CD4-positive, alpha-beta T cell treated with Interleukin-17A for 1 hour (primary cell): ENCODE measurements around the gene SMS.

Source experiments
- DNase-seq: peaks from one replicate; pipeline ENCODE4 v3.0.0-alpha.2; 2020

The SMS gene

DNA sequence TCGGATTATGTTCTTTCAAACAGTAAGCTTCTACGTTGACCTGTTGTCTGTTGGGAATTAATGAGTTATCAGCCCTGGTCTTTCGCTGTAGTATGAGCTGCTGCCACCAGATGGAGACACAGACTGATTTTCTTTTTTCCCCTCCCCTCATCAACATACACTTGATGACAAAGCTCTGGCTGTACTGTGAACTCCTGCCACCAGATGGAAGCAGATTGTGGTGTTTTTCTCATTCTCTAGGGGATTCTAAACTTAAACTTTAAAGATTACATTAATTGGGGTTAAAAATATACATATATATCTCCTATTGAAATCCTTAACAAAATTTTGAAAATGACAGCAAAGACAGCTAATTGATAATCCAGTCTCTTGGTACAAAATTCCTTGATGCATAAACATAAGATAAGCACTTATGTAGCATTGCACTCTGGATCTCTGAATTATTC is 44.8 kb downstream of the SMS start:
- peak; percentile 81 for DNase-seq

DNA sequence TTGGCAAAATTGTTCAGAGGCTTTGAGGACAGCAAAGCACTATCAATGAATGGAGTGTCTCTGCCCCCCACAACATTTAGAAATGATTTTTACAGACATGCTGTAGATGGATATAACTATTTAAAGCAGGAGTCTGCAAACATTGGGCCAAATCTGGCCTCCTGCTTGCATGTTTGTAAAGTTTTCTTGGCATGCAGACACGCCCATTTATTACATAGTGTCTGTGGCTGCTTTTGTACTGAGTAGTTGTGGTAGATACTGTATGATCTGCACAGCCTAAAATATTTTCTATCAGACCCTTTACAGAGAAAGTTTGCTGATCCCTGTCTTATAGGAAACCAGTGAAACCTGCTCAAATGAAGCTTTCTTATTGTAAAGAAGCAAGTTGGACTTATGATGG is 46.1 kb downstream of the SMS start:
- no peak for DNase-seq

DNA sequence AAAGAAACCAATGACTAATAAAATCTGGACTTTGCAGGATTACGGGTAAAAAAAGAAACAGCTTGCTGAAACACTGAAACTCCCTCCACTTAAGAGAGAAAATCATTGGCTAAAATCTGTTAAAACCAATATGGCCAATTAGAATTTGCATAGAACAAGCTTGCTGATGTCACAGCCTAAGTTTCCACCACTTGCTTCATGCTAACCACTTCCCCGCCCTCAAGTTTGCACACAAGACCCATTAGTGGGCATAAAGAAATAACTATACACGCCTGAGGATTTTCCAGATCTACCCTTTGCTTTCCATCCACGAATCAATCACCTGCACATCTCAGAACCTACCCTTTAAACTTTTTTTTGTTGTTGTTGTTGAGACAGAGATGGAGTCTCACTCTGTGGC is 48.9 kb downstream of the SMS start:
- no peak for DNase-seq

DNA sequence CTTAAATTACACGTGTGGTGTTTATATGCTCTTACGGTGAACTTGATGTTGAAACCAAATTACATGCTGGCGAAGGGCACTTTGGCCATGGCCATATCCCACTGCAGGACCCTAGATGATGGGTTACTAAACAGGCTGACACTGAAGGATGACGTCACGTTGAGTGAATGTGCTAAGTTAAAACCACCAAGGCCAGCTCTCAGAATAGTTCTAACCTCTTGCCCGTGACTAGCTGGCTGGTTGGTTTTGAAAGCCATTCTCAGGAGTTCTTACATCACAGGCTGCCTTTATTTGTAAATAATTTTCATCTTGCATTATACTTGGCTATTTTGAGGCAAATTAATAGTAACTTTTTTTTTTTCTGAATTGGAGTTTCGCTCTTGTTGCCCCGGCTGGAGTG is 50.3 kb downstream of the SMS start:
- DNase-seq, result no peak

DNA sequence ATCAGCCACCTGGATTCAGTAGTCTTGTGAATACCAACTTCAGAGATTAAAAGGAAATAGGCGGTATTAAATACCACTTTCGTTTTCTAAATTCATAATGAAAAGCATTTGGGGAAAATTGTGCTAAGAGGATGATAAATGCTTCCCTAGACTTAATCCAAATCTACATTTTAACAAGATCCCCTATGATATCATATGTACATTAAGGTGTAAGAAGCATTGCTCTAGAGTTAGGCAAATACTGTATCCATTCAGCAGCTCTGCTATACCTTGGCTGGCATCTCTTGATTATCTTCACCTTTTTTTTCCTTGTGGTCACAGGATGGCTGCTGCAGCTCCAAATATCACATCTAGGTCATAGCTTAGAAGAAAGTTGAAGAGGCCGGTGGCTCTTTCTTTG is 51.0 kb downstream of the SMS start:
- no peak for DNase-seq

DNA sequence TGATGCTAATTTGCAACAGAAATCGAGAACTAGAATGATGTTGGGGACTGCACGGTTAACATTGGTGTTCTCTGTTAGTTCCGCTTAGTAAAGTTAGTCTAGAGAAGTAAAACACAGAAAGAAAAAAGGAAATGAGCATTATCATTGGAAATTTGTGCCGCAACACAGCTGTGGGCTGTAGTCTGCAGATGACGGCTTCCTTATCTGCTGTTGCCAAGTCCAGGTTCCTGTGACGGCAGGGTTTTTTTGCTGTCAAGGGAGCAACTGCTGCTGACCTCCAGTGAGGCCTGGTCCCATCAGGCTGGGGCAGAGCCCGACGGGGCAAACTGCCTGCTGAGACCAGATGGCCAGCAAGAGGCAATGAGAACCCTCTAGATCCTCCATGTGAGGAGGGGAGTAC is 52.8 kb downstream of the SMS start:
- no peak for DNase-seq

DNA sequence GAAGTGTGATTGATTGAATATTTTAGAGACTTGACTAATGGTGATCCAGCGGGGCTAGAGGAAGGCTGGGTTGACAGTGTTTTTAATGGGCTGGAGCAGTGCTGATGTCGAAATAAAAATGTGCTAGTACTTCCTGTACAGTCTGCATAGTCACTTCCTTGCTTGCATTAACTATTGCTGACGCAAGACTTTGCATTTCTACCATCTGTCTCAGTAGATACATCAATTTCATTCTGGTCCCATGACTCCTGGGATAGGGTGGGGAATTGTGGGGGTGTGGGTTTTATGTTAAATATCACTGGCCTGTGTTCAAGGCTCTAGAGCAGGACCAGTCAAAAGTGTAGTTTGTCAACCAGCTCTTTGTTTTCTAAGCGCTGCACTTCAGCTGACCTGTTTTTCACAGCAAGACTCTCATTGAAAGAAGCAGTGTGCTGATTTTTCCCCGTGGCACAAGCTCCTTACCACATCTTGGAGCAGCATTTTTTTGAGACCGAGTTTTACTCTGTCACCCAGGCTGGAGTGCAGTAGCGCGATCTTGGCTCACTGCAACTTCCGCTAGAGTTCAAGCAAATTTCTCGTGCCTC is 56.5 kb downstream of the SMS start:
- no peak for DNase-seq

DNA sequence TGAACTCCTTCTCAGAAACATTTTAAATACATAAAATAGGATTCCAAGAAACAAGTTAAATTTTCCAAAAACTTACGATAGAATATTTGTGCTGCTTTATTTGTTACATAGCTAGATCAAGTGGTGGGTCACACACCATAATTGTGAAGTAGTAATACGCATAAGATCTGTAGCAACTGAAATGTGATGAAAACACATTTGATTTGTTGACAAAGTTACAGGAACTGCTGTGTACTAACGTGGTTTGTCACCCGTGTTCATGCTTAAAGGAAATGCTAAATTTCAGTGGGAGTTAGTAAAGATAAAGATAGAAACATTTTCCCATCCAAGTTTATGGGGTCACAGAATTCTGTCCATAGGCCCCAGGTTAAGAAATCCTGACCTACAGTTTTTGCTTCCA is 57.5 kb downstream of the SMS start:
- no peak for DNase-seq

DNA sequence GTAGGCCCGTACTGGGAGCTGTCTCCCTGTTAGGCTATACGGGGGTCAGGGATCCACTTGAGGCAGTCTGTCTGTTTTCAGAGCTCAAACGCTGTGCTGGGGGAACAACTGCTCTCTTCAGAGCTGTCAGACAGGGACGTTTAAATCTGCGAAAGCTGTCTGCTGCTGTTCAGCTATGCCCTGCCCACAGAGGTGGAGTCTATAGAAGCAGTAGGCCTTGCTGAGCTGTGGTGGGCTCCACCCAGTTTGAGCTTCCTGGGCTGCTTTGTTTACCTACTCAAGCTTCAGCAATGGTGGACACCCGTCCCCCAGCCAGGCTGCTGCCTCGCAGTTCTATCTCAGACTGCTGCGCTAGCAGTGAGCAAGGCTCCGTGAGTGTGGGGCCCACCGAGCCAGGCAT is 64.4 kb downstream of the SMS start:
- no peak for DNase-seq

DNA sequence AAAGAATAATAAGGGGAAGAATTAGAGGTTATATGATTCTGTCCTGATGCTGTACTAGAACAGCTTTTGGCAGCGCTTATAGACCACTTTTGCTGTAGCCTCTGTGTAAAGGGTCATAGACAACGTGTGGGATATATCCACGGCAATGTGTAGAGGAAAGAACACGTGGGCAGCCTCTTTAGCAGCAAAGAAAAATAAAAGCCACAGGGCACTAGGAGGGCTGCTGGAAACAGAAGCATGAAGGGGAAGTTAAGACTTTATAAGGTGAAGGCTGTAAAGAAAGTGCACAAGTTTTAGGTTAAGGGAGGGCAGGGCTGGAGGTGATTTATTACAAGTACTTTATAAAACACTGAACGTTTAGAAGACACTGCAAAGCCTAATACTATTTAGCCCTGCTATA is 71.5 kb downstream of the SMS start:
- no peak for DNase-seq

DNA sequence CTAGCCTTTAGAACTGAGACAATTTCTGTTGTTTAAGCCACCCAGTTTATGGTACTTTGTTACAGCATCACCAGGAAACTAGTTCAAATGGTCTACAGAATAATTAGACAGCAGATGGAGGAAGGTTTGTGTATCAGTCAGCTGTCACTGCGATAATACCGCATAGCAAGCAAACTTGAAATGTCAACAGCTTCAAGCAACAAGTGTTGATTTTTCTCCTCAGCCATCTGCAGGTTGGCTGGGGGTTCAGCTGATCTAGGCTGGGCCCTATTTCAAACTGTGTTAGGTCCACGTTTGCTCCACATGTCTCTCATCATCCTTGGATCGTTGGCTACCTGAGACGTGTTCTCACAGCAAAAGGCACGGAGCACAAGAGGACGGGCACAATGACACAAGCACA is 72.4 kb downstream of the SMS start:
- DNase-seq, result no peak

DNA sequence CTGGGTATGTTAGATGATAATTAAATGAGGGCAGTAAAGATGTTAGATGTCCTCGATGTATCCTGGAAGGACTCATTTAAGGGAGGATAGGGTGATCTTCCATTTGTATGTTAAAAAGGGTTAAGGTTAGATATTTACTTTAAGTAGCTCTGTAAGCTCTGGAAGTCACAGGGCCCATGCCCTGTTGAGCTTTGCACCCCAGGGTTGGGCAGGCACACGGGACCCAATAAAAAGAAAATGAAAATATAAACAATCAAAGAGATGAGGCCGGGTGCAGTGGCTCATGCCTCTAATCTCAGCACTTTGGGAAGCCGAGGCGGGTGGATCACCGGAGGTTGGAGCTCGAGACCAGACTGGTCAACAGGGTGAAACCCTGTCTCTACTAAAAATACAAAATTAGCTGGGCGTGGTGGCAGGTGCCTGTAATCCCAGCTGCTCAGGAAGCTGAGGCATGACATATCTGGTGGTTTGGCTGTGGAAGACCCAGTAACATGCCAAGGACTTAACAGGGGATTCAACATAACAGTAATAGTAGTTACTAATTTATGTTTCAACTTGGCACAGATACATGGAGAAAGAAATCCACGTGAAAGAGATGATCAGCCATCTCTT is 74.7 kb downstream of the SMS start:
- no peak for DNase-seq

DNA sequence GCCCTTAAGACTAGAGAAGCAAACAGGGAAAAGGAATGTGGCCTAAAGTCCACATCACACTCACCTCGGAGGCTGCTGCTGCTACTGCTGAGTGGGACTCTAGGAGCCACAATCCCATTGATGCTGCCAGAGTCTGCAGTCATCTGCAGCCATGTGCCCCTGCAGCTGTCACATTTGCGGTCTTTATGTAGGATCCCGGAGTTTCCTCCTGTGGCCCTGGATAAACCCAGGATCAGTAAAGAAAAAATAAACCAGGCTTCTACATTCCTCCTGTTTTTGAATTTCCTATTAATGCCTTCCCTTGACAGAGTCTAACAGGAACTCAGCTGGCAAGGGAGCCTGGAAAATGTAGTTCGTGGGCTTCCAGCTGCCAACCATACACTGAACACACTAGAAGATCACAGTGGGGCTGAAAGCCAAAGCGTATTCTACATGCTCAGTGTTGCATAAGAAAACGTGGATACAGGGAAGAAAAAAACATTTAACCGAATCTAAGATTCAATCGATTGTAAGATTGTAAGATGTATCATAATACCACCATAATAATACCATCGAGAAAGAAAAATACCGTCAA is 81.3 kb downstream of the SMS start:
- DNase-seq, result no peak

DNA sequence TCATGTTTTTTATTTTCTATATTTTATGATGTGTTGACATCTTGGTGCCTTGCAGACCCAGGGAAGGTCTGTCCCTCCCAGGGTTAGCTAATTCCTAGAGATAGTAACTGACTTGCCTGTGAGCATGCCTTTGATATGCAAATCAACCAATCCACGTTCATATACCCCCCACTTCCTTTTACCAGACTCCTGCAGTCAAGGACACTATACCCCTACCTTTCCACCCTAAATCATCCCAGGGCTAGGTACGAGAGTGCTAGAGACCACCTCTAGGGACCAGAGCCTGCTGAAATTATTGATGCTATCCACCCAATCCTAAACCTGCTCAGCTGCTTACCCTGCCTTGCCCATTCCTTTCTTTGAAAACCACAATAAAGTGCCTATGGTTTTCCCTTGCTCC is 84.1 kb downstream of the SMS start:
- no peak for DNase-seq

DNA sequence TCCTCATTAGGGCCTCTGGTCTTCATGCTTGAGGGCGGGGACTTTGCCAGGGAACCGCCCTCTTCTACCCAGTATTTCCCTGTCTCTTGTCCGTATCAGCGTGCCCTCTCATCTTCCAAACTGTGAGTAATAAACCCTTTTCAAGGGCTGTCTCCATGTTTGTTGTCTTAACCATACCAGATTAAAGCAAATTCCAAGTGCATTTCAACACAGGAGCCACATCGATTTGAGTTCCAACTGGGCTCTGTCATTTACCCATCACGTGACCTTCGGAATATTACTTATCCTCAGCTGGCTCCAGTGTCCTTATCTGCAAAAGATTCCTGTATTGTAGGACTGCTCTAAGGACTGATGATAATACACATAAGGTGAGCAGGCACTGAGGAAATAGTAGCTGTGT is 85.2 kb downstream of the SMS start:
- no peak for DNase-seq

DNA sequence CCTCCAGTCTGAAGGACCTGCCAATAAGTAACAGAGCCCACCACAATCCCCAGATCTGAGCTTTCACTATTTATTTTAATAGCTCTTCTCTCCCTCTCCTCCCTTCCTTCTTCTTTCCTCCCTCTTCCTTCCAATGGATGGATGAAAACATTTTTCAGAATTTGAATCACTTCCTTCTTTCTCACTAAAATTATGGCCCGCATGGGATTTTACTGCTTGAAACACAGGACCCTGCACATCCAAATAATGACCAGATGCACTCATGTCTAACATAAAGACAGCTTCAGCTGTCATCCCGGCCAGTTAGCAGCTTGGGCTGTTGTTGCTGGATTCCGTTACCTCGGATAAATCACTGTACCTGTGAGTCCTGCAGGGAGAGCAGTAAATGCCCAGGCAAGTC is 86.2 kb downstream of the SMS start:
- DNase-seq, result no peak

DNA sequence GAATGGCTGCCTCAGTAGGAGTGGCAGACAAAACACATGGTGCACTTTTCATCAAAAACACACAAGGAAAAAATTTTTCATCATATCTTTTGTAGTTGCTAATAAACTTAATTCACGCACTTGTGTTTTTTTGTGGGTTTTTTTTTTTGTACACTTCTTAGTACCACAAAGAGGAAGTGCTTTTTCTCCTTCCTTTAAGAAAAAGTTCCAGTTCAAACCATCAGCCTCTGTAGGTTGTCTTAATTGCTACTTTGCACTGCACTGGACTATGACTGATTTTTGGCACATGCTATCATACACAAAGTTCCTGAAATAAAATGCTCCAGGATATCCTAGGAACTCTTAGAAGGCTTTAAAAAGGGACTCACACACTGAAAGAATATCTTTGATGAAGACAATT is 91.6 kb downstream of the SMS start, which contains the start of gene PHEX:
Gene PHEX (plus strand): TSS at position 242 of the 400 bp plus-strand sequence. CDS start 681 bp downstream, outside the sequence.
- no peak for DNase-seq

DNA sequence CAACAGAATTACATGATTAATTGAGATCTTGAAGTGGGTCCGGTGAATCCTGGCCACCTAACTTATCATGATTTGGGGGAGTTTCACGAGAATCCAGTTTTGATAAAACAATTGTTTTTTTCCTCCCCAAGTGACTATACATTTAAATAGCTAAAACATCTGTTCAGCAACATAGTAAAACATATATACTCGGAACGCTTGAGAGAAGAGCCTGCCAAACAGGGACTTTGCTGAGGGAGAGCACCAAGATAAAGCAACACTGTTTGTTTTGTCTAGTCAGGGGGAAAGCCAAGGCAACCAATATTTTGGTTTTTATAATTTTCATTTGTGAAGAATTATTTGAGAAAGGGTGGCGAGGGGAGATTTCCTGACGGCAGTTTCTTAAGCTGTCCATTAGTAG is 92.0 kb downstream of the SMS start:
- no peak for DNase-seq

DNA sequence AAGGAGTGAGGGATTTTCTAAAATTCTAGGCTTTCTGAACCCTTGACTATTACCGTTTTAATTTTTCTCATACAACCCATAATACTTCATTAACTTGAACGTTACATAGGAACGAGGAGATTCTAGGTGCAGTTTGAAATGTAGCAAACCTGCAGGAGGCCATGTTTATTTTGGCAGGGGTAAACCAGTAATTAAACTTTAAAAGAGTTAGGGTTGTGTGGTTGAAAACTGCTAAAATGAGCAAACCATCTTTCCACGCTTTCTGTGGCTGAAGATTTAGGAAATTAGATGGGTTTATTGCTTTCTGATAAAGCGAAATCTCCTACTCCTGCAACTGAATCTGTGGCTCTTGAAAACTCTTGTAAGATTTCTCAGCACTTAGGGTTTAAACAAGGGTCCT is 93.3 kb downstream of the SMS start:
- DNase-seq, result no peak

DNA sequence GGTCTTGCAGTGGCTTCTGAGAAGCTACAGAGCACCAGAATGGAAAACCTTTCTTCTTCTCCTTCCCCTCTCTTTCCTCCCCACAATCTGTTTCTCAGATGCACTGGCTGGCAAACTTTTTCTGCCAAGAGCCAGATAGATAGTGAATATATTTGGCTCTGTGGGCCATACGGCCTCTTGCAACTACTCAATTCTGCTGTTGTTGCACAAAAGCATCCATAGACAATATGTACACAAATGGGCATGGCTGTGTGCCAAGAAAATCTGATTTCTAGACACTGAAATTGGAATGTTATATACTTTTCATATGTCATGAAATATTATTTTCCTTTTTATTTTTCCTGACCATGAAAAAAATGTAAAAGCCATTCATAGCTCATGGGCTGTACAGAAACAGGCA is 94.7 kb downstream of the SMS start:
- DNase-seq, result no peak

DNA sequence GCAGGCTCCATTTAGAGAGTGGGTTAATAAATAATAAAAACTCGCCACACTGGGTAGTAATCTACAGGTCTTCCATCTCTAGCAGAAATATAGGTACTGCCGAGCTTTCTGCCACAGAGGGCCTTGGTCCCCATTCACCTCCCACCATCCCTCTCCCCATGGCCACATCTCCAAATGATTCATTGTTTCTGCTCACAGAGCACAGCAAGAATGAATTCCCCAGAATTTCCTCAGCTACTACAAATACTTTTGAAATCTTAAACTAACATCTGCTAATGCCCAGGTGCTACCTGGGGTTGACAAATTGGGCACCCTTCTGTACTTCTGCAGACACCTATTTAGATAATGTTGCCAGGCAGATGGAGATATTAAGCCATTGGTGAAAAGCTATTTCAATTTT is 96.7 kb downstream of the SMS start:
- no peak for DNase-seq

DNA sequence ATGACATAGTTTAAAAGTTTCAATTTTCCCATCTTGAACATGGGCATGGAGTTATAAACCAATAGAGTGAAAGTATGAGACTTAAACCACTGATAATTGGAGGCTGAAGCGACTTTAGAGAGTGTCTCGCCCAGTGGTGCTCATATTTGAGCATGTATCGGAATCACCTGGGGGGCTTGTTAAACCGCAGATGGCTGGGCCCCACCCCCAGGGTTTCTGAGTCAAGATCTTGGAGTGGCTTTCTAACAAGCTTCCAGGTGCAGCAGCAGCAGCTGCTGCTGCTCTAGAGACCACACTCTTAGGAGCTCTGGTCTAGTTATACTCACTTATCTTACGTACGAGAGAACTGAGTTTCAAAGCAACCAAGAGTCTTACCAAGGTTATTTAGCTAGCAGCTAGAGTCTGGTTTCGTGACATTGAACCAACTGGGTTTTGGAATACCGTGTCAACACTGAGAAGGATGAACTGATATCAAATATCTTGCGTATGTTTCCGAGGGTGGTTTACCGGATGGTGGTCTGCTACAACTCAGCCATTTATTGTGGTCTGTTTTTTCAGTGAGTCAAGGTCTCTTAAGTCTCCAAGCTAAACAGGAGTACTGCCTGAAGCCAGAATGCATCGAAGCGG is 97.5 kb downstream of the SMS start:
- peak; percentile 0 for DNase-seq

DNA sequence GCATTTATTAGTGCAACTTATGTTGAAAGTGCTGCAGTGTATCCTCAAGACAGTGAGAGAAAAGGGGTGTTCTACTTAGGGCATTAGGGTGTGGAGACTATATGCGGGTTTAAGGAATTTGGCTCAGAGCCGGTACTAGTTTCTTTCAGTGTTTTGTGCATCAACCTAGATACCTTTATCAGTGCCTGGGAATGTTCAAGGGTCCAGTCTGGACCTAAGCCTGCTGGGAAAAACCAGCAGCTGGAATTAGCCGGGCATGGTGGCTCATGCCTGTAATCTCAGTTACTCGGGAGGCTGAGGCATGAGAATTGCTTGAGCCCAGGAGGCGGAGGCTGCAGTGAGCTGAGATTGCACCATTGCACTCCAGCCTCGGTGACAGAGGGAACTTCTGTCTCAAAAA is 99.0 kb downstream of the SMS start:
- DNase-seq, result no peak

DNA sequence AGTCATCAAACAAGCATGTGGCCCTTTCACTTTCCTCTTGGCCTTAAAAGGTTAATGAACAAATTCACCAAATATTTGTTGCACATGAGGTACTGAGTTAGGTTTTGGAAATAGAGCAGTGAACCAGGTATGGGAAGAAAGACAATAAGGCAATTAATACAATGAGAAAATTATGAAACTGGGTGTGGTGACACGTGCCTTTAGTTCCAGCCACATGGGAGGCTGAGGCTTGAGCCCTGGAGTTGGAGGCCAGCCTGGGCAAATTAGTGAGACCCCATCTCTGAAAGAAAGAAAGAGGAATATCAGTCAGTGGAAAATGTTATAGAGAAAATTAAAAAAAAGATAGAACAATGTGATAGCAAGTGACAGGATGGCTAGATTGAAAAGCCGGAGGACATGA is 99.7 kb downstream of the SMS start:
- no peak for DNase-seq
